HG02852 (cell line): ENCODE data around the gene ORAI3.

Experiments
- ATAC-seq: cut with Tn5 transposase; IDR thresholded peaks from one replicate; pipeline ENCODE4 v1.9.1; 2021; ENCODE audit warnings: mild to moderate bottlenecking, moderate library complexity; ENCODE audit not compliant: unreplicated experiment

ORAI3 gene

GRCh38 chr16:30946671-30947540 lies 2.0 kb upstream of the ORAI3 start:
- no peak for ATAC-seq

GRCh38 chr16:30947541-30947858 lies 1.4 kb upstream of the ORAI3 start:
- ATAC-seq, result no peak

GRCh38 chr16:30947859-30948666 lies 805 bp upstream of the ORAI3 start:
- ATAC-seq, result peak; percentile 29

GRCh38 chr16:30949650-30950515 lies 1.0 kb downstream of the ORAI3 start:
- peak; percentile 31 for ATAC-seq

GRCh38 chr16:30950516-30951065 lies 1.7 kb downstream of the ORAI3 start:
- no peak for ATAC-seq

- ATAC-seq, result no peak
Observed at GRCh38 chr16:30951193-30951592, 2.3 kb downstream of the ORAI3 start.

- ATAC-seq, result no peak
Observed at GRCh38 chr16:30951750-30952149, 2.9 kb downstream of the ORAI3 start.

GRCh38 chr16:30953111-30953510 lies 4.2 kb downstream of the ORAI3 start:
- ATAC-seq, result no peak

GRCh38 chr16:30953511-30954124 lies 4.8 kb downstream of the ORAI3 start:
- ATAC-seq, result peak; percentile 25

- ATAC-seq, result no peak
Observed at GRCh38 chr16:30954993-30955392, 6.1 kb downstream of the ORAI3 start.

- peak; percentile 48 for ATAC-seq
Observed at GRCh38 chr16:30956601-30957455, 8.0 kb downstream of the ORAI3 start.

- ATAC-seq, result peak; percentile 75
Observed at GRCh38 chr16:30957456-30958174, 8.7 kb downstream of the ORAI3 start, which contains the start of gene SETD1A. TSS of gene SETD1A (plus strand) at chr16:30957754. CDS start at chr16:30958732, 978 bp downstream.

- peak; percentile 28 for ATAC-seq
Observed at GRCh38 chr16:30958175-30959079, 9.6 kb downstream of the ORAI3 start.

- ATAC-seq, result no peak
Observed at GRCh38 chr16:30961384-30961783, 12.5 kb downstream of the ORAI3 start.

GRCh38 chr16:30963925-30964511 lies 15.2 kb downstream of the ORAI3 start:
- ATAC-seq, result no peak

- ATAC-seq, result no peak
Observed at GRCh38 chr16:30964574-30965226, 15.8 kb downstream of the ORAI3 start.

GRCh38 chr16:30965436-30965835 lies 16.6 kb downstream of the ORAI3 start:
- ATAC-seq, result no peak
